Left lung (tissue), 10 donors: ENCODE measurements around the gene UBE2J2. TPM values are rescaled to one million over a fixed set of nuclear protein-coding genes. Genes with fewer than 3 reads are reported as not detected.

Source experiments
- ATAC-seq: fragments of 200-7000 bp; cut with Tn5 transposase; one replicate; pipeline ENCODE4 v1.9.1; 2020; ENCODE audit warnings: moderate library complexity
- DNase-seq, 4 donors: peaks; one replicate each; pipeline ENCODE4 v3.0.0-alpha.2; 2013 to 2020
- H3K27ac ChIP-seq, 2 donors: fragments of 200-600 bp; sonication (generic) in 1 of 2; one replicate each; pipeline versions ENCODE4 v1.5.0 to v1.8.0; 2020 to 2021
- H3K27me3 ChIP-seq, 2 donors: fragments of 200-600 bp; sonication (generic) in 1 of 2; one replicate each; pipeline versions ENCODE4 v1.5.0 to v1.8.0; 2020 to 2021
- H3K36me3 ChIP-seq, 2 donors: fragments of 200-600 bp; sonication (generic) in 1 of 2; one replicate each; pipeline versions ENCODE4 v1.5.0 to v1.8.0; 2020 to 2021
- H3K4me1 ChIP-seq, 2 donors: fragments of 200-600 bp; one replicate each; pipeline ENCODE4 v1.8.0; 2021
- H3K4me3 ChIP-seq, 2 donors: fragments of 200-600 bp; sonication (generic) in 1 of 2; one replicate each; pipeline versions ENCODE4 v1.5.0 to v1.8.0; 2020 to 2021; ENCODE audit warnings: mild to moderate bottlenecking in 1 of 2
- H3K9me3 ChIP-seq, 2 donors: fragments of 200-600 bp; sonication (generic) in 1 of 2; one replicate each; pipeline versions ENCODE4 v1.5.0 to v1.8.0; 2020 to 2021
- CTCF ChIP-seq, 2 donors: fragments of 200-600 bp; sonication (generic) in 1 of 2; IDR thresholded peaks; one replicate each; pipeline versions ENCODE4 v1.5.0 to v1.8.0; 2021; ENCODE audit warnings: antibody characterized with exemption in 2 of 2
- intact Hi-C, 2 donors: fragments of 100-400 bp; cut with DNase I; formaldehyde crosslinking; loops; one replicate each; pipeline versions ENCODE4 v1.11.2 to v1.14.2; 2022
- polyA plus RNA-seq, 6 donors: library from polyadenylated mRNA; unstranded; fragments of 120-200 nt; gene quantifications; one replicate each; pipeline ENCODE4 v1.2.1, GENCODE V29; 2013; ENCODE audit not compliant: insufficient read length in 6 of 6
- total RNA-seq, 2 donors: library from RNA; stranded (reverse); fragmentation: NEBNext Ultra II Directional; extraction: Animal tissue kit (Norgen Biotek cat#: 25700); gene quantifications; one replicate each; pipeline ENCODE4 v1.2.1, GENCODE V29; 2021
- donor health status: DM: no; HTN: yes; CAD: no.
- donor health status: DM: no; HTN: no; CAD: no.

UBE2J2 gene
- total and polyA plus RNA-seq, 8 donors, result 42.8 to 68.6 (median 52.1) TPM

GRCh38 chr1:1232796-1233566, 40.7 kb downstream of the UBE2J2 start:
- H3K36me3 ChIP-seq, result peaks cover 0 to 21% of the 10 kb centered on the region in 2 donors
- intact Hi-C loops, result no loop called here
- H3K4me3 ChIP-seq, result peak overlapping the region; percentile 28 to 40
- peaks cover 5 to 38% of the 10 kb centered on the region in 2 donors for H3K4me1 ChIP-seq
- no peak overlapping the region for H3K27ac ChIP-seq
- H3K9me3 ChIP-seq, result no peaks in the 10 kb centered on the region
- ATAC-seq, result no peak
- TF ChIP-seq CTCF (IDR thresholded peaks at IDR 0.05), result no peak
- H3K27me3 ChIP-seq, result peaks cover 8 to 19% of the 10 kb centered on the region in 2 donors
- DNase-seq, result no peak

GRCh38 chr1:1232208-1232795, 41.4 kb downstream of the UBE2J2 start, which contains the start of gene B3GALT6:
Gene B3GALT6, plus strand, starts transcription at chr1:1232237. Its CDS starts 42 bp downstream, at chr1:1232279.
- ATAC-seq (no peak), DNase-seq (no peak)
- Histone ChIP-seq H3K4me3 (peak within 1 kb of the TSS; percentile 80 to 97), H3K9me3 (no peaks in the 10 kb centered on the region), H3K27me3 (peaks cover 1 to 12% of the 10 kb centered on the region in 2 donors), H3K27ac (peak within 1 kb of the TSS; percentile 88), H3K36me3 (peaks cover 0 to 28% of the 10 kb centered on the region in 2 donors), H3K4me1 (peaks cover 5 to 38% of the 10 kb centered on the region in 2 donors)
- intact Hi-C loops, result no loop called here
- no peak for TF ChIP-seq CTCF (IDR thresholded peaks at IDR 0.05)

- peak; percentile 98 for ATAC-seq
- peak; percentile 95 to 98 (median 98) for DNase-seq
- Histone ChIP-seq H3K9me3 (no peaks in the 10 kb centered on the region), H3K4me1 (peaks cover 5 to 38% of the 10 kb centered on the region in 2 donors), H3K27ac (peak within 1 kb of the TSS; percentile 88), H3K36me3 (peaks cover 0 to 35% of the 10 kb centered on the region in 2 donors), H3K27me3 (peaks cover 0 to 5% of the 10 kb centered on the region in 2 donors), H3K4me3 (peak within 1 kb of the TSS; percentile 80 to 97)
- TF ChIP-seq CTCF (IDR thresholded peaks at IDR 0.05), result no peak
- intact Hi-C loops, result no loop called here
These were observed 42.0 kb downstream of the UBE2J2 start, which contains the start of gene SDF4 for GRCh38 chr1:1231400-1232207. Gene SDF4, minus strand, starts transcription at chr1:1232001. Its CDS starts 3,229 bp downstream, at chr1:1228772.

GRCh38 chr1:1230656-1231399, 42.8 kb downstream of the UBE2J2 start:
- Histone ChIP-seq H3K4me3 (peak overlapping the region; percentile 80 to 97), H3K9me3 (no peaks in the 10 kb centered on the region), H3K36me3 (peaks cover 0 to 43% of the 10 kb centered on the region in 2 donors), H3K27ac (peak overlapping the region; percentile 88), H3K4me1 (peaks cover 5 to 38% of the 10 kb centered on the region in 2 donors), H3K27me3 (no peaks in the 10 kb centered on the region)
- ATAC-seq (peak; percentile 1), DNase-seq (no peak)
- no peak for TF ChIP-seq CTCF (IDR thresholded peaks at IDR 0.05)
- intact Hi-C loops, result no loop called here
